ENCODE results near the gene GPLD1.

GPLD1 gene

DNA sequence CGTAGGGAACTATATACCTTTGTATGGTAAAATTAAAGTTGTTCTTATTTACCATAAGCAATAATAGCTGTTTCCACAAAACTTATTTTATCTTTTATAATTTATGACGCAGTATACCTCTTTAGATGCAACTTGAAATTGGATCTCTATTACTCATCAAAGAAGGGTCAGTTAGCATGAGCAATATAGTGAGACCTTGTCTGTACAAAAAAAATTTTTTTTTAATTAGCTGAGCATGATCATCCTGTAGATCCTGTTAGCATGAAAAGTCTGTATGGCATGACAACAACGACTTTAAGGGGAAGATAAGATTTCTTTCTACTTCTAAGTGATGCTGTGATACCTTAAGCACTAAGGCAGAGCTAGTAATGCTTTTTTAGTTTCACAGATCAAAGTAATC lies 11.3 kb upstream of the GPLD1 start:
- Histone ChIP-seq H3K18ac (ENCODE audit: low read length) (no peak overlapping the region), H3K4ac (ENCODE audit: low read length) (no peak overlapping the region), H4K8ac (ENCODE audit: low read depth, low read length) (no peak overlapping the region), H3K9me3 (replicated peaks in 1 of 2; ENCODE audit: control insufficient read depth in 2 of 2, insufficient read depth in 1 of 2, low read depth in 1 of 2, low read length in 2 of 2) (peaks cover 0 to 4% of the 10 kb centered on the region in 2 donors), H2BK12ac (ENCODE audit: low read length) (no peak overlapping the region), H3K79me1 (ENCODE audit: low read depth, low read length) (no peaks in the 10 kb centered on the region), H4K91ac (ENCODE audit: low read depth, low read length, poor library complexity) (no peak overlapping the region), H3K23ac (ENCODE audit: low read depth, low read length, poor library complexity) (no peak overlapping the region), H2BK120ac (ENCODE audit: low read depth, low read length) (no peak overlapping the region), H3K9ac (ENCODE audit: low read depth, low read length, poor library complexity) (no peak overlapping the region), H3K14ac (ENCODE audit: low read length) (no peak overlapping the region), H2AFZ (ENCODE audit: low read length) (no peak overlapping the region), H3K4me1 (ENCODE audit: control insufficient read depth in 2 of 2, insufficient read depth in 1 of 2, low read depth in 1 of 2, low read length in 2 of 2) (peaks cover 0 to 5% of the 10 kb centered on the region in 2 donors), H3K36me3 (replicated peaks in 1 of 2; ENCODE audit: control insufficient read depth in 2 of 2, insufficient read depth in 2 of 2, low read length in 2 of 2) (peaks cover 0 to 34% of the 10 kb centered on the region in 2 donors), H3K4me2 (ENCODE audit: insufficient read depth, low read length, poor library complexity, severe bottlenecking) (no peak overlapping the region), H2AK5ac (ENCODE audit: low read depth, low read length) (no peak overlapping the region), H2BK15ac (ENCODE audit: low read length) (no peak overlapping the region), H3K27me3 (ENCODE audit: control insufficient read depth in 3 of 3, insufficient read depth in 3 of 3, low read depth in 1 of 3, low read length in 3 of 3) (no peaks in the 10 kb centered on the region), H3K27ac (replicated peaks; ENCODE audit: low read length) (no peak overlapping the region), H2BK5ac (ENCODE audit: low read length) (no peak overlapping the region), H3K4me3 (ENCODE audit: low read length in 2 of 2) (no peak overlapping the region)
- no peak for DNase-seq (ENCODE audit: low spot score)
- no CpG with 5 or more reads among the region's 3 CpGs for WGBS, 2 donors (ENCODE audit: extremely low coverage in 2 of 2, insufficient read length in 2 of 2, insufficient replicate concordance in 1 of 2)

DNA sequence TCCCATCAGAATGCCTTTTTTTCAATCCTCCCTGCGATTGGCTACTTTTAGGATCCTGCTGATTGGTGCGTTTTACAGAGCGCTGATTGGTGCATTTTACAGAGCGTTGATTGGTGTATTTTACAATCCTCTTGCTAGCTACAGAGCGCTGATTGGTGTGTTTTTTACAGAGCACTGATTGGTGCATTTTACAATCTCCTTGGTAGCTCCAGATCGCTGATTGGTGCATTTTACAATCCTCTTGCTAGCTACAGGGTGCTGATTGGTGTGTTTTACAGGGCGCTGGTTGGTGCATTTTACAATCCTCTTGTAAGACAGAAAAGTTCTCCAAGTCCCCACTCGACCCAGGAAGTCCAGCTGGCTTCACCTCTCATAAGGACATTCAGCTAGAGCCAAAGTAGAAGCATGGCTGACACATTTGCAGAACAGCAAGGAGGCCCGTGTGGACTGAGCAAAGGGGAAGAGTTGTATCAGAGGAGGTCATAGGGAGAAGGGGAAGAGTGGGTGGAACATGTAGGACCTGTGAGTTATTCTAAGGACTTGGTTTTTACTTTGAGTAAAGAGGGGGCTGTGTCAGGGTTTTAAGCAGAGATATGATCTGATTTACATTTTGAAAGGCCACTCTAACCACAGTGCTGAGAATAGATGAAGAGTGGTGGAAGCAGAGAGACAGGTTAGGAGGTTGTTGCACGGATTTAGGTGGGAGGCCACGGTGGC lies 8.0 kb upstream of the GPLD1 start:
- no CpG with 5 or more reads among the region's 11 CpGs for WGBS, 2 donors (ENCODE audit: extremely low coverage in 2 of 2, insufficient read length in 2 of 2, insufficient replicate concordance in 1 of 2)
- Histone ChIP-seq H3K4ac (ENCODE audit: low read length) (no peak overlapping the region), H2BK12ac (ENCODE audit: low read length) (no peak overlapping the region), H4K8ac (ENCODE audit: low read depth, low read length) (no peak overlapping the region), H3K27me3 (ENCODE audit: control insufficient read depth in 3 of 3, insufficient read depth in 3 of 3, low read depth in 1 of 3, low read length in 3 of 3) (peaks cover 0 to 4% (median 0%) of the 10 kb centered on the region in 3 experiments), H3K18ac (ENCODE audit: low read length) (no peak overlapping the region), H2BK120ac (ENCODE audit: low read depth, low read length) (no peak overlapping the region), H2AK5ac (ENCODE audit: low read depth, low read length) (no peak overlapping the region), H2AFZ (ENCODE audit: low read length) (no peak overlapping the region), H3K9me3 (replicated peaks in 1 of 2; ENCODE audit: control insufficient read depth in 2 of 2, insufficient read depth in 1 of 2, low read depth in 1 of 2, low read length in 2 of 2) (peaks cover 0 to 4% of the 10 kb centered on the region in 2 donors), H3K4me1 (ENCODE audit: control insufficient read depth in 2 of 2, insufficient read depth in 1 of 2, low read depth in 1 of 2, low read length in 2 of 2) (peaks cover 0 to 1% of the 10 kb centered on the region in 2 donors), H3K4me3 (ENCODE audit: low read length in 2 of 2) (no peak overlapping the region), H3K4me2 (ENCODE audit: insufficient read depth, low read length, poor library complexity, severe bottlenecking) (no peak overlapping the region), H3K79me1 (ENCODE audit: low read depth, low read length) (peaks cover 3% of the 10 kb centered on the region), H3K36me3 (replicated peaks in 1 of 2; ENCODE audit: control insufficient read depth in 2 of 2, insufficient read depth in 2 of 2, low read length in 2 of 2) (peaks cover 0 to 12% of the 10 kb centered on the region in 2 donors), H3K14ac (ENCODE audit: low read length) (no peak overlapping the region), H4K91ac (ENCODE audit: low read depth, low read length, poor library complexity) (no peak overlapping the region), H3K9ac (ENCODE audit: low read depth, low read length, poor library complexity) (no peak overlapping the region), H2BK15ac (ENCODE audit: low read length) (no peak overlapping the region), H2BK5ac (ENCODE audit: low read length) (no peak overlapping the region), H3K23ac (ENCODE audit: low read depth, low read length, poor library complexity) (no peak overlapping the region), H3K27ac (replicated peaks; ENCODE audit: low read length) (no peak overlapping the region)
- DNase-seq (ENCODE audit: low spot score) = no peak

DNA sequence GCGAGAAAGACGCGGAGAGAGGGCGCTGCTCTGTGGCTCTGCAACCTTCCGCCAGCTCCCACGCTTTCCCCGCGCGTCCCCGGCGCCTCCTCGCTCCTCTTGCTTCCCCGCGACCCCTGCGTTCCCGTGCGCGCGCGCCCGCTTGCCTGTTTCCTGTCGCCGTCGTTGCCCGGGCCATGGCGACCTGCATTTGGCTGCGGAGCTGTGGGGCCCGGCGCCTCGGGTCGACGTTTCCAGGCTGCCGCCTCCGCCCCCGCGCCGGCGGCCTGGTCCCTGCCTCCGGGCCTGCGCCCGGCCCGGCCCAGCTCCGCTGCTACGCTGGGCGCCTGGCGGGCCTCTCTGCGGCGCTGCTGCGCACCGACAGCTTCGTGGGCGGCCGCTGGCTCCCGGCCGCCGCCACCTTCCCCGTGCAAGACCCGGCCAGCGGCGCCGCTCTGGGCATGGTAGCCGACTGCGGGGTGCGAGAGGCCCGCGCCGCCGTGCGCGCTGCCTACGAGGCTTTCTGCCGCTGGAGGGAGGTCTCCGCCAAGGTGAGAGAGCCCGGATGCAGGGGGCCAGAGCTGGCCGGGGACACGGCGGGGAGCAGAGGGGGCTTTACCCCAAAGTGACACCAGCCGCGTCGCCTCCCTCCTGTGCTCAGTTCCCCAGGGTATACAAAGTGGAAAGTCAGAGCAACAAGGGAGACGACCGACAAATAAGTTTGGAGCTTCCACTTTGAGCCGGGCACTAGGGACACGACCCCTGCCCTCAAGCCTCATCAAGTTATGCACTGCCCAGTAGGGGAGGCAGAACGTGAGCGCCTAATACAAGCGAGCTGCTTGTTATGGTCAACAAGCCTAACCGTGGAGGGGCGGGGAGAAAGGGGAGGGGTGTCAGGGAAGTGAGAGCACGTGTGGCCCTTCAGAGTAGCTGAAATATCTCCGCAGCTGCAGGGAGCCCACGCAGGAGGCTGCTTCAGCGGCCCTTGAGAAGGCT lies 5.7 kb upstream of the GPLD1 start, which contains the start of gene ALDH5A1:
Gene ALDH5A1, plus strand, starts transcription at position 149 of the 975 bp plus-strand sequence. Its CDS starts 28 bp downstream, at position 177.
- Histone ChIP-seq H4K8ac (ENCODE audit: low read depth, low read length) (peak within 1 kb of the TSS; percentile 77), H3K4ac (ENCODE audit: low read length) (no peak within 1 kb of the TSS), H3K9me3 (replicated peaks in 1 of 2; ENCODE audit: control insufficient read depth in 2 of 2, insufficient read depth in 1 of 2, low read depth in 1 of 2, low read length in 2 of 2) (peaks cover 0 to 4% of the 10 kb centered on the region in 2 donors), H3K4me3 (ENCODE audit: low read length in 2 of 2) (peak within 1 kb of the TSS; percentile 70 to 83), H3K9ac (ENCODE audit: low read depth, low read length, poor library complexity) (peak within 1 kb of the TSS; percentile 92), H3K27ac (replicated peaks; ENCODE audit: low read length) (peak within 1 kb of the TSS; percentile 23), H3K4me1 (ENCODE audit: control insufficient read depth in 2 of 2, insufficient read depth in 1 of 2, low read depth in 1 of 2, low read length in 2 of 2) (peaks cover 0 to 1% of the 10 kb centered on the region in 2 donors), H2AFZ (ENCODE audit: low read length) (peak within 1 kb of the TSS; percentile 93), H2BK12ac (ENCODE audit: low read length) (no peak within 1 kb of the TSS), H3K14ac (ENCODE audit: low read length) (peak within 1 kb of the TSS; percentile 95), H3K27me3 (ENCODE audit: control insufficient read depth in 3 of 3, insufficient read depth in 3 of 3, low read depth in 1 of 3, low read length in 3 of 3) (peaks cover 0 to 4% (median 0%) of the 10 kb centered on the region in 3 experiments), H3K4me2 (ENCODE audit: insufficient read depth, low read length, poor library complexity, severe bottlenecking) (peak within 1 kb of the TSS; percentile 85), H4K91ac (ENCODE audit: low read depth, low read length, poor library complexity) (peak within 1 kb of the TSS; percentile 62), H3K18ac (ENCODE audit: low read length) (peak within 1 kb of the TSS; percentile 98), H3K79me1 (ENCODE audit: low read depth, low read length) (peaks cover 3% of the 10 kb centered on the region), H2BK15ac (ENCODE audit: low read length) (peak within 1 kb of the TSS; percentile 92), H2BK5ac (ENCODE audit: low read length) (peak within 1 kb of the TSS; percentile 45), H3K23ac (ENCODE audit: low read depth, low read length, poor library complexity) (peak within 1 kb of the TSS; percentile 94), H2BK120ac (ENCODE audit: low read depth, low read length) (peak within 1 kb of the TSS; percentile 95), H2AK5ac (ENCODE audit: low read depth, low read length) (peak within 1 kb of the TSS; percentile 57), H3K36me3 (replicated peaks in 1 of 2; ENCODE audit: control insufficient read depth in 2 of 2, insufficient read depth in 2 of 2, low read length in 2 of 2) (peaks cover 0 to 12% of the 10 kb centered on the region in 2 donors)
- WGBS, 2 donors (ENCODE audit: extremely low coverage in 2 of 2, insufficient read length in 2 of 2, insufficient replicate concordance in 1 of 2) = no CpG with 5 or more reads among the region's 93 CpGs
- DNase-seq (ENCODE audit: low spot score) = peak; percentile 62

All from neuronal stem cell (in vitro differentiated cells).